ENCODE data around the gene SFSWAP.
"Not testable (repeated sequence)": the region's sequence is repeated elsewhere in the genome, so short reads cannot be mapped to it uniquely, and the experiment has no call there.

The SFSWAP gene

GRCh38 chr12:131710464-131711457, at the start of gene SFSWAP:
Gene SFSWAP, plus strand, starts transcription at chr12:131711090. Its CDS starts 140 bp downstream, at chr12:131711230.
- peak in 1 of 2 experiments; percentile 39 for DNase-seq

- DNase-seq, result not testable (repeated sequence)
Measured at GRCh38 chr12:131661170-131661985, 49.5 kb upstream of the SFSWAP start.

- not testable (repeated sequence) for DNase-seq
Measured at GRCh38 chr12:131661986-131662288, 49.0 kb upstream of the SFSWAP start.

GRCh38 chr12:131662346-131662745, 48.5 kb upstream of the SFSWAP start:
- DNase-seq, result not testable (repeated sequence)

GRCh38 chr12:131665666-131666065, 45.2 kb upstream of the SFSWAP start:
- not testable (repeated sequence) for DNase-seq

- DNase-seq, result not testable (repeated sequence)
Measured at GRCh38 chr12:131666486-131666885, 44.4 kb upstream of the SFSWAP start.

GRCh38 chr12:131666978-131667601, 43.8 kb upstream of the SFSWAP start:
- DNase-seq, result not testable (repeated sequence)

GRCh38 chr12:131671276-131671675, 39.6 kb upstream of the SFSWAP start:
- DNase-seq, result no peak

GRCh38 chr12:131671871-131672270, 39.0 kb upstream of the SFSWAP start:
- DNase-seq, result no peak

GRCh38 chr12:131672311-131672940, 38.5 kb upstream of the SFSWAP start:
- DNase-seq, result no peak

- no peak for DNase-seq
Measured at GRCh38 chr12:131672941-131673887, 37.7 kb upstream of the SFSWAP start.

GRCh38 chr12:131673888-131674257, 37.0 kb upstream of the SFSWAP start:
- DNase-seq, result no peak

GRCh38 chr12:131674373-131674772, 36.5 kb upstream of the SFSWAP start:
- DNase-seq, result no peak

GRCh38 chr12:131675126-131676080, 35.5 kb upstream of the SFSWAP start:
- DNase-seq, result no peak

GRCh38 chr12:131676544-131676943, 34.3 kb upstream of the SFSWAP start:
- DNase-seq, result no peak

- not testable (repeated sequence) for DNase-seq
Measured at GRCh38 chr12:131677067-131677466, 33.8 kb upstream of the SFSWAP start.

- DNase-seq, result no peak
Measured at GRCh38 chr12:131677699-131678098, 33.2 kb upstream of the SFSWAP start.

- not testable (repeated sequence) for DNase-seq
Measured at GRCh38 chr12:131678389-131679181, 32.3 kb upstream of the SFSWAP start.

- DNase-seq, result not testable (repeated sequence)
Measured at GRCh38 chr12:131679186-131679585, 31.7 kb upstream of the SFSWAP start.
